ENCODE results near the gene SGMS1.
"Not testable (repeated sequence)": the region's sequence is repeated elsewhere in the genome, so short reads cannot be mapped to it uniquely, and the experiment has no call there.

Gene SGMS1

DNA sequence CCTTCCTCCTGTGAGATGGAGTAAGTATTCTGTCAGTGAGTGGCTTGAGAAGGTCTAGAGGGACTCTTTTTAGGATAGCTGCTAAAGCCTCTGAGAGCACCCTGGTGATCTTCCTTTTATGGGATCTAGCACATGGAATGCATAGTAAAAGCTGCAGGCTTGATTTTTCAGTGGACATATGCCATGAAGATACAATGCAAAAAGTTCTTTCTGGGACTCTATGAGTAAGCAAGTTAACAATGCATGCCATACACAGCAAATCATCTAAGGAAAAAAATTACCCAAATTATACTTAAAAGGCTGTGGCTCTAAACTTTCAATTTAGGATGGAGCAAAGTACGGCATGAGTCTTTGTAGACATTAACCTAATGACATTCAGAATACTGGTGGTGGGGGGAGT lies 154.5 kb downstream of the SGMS1 start:
- no peak for DNase-seq (ENCODE audit: low read depth)

- no peak for DNase-seq (ENCODE audit: low read depth)
Measured at GRCh38 chr10:50467209-50467608, 156.5 kb downstream of the SGMS1 start.

GRCh38 chr10:50464004-50464409 lies 159.7 kb downstream of the SGMS1 start:
- no peak for DNase-seq (ENCODE audit: low read depth)

GRCh38 chr10:50461834-50462233 lies 161.9 kb downstream of the SGMS1 start:
- DNase-seq (ENCODE audit: low read depth), result no peak

DNA sequence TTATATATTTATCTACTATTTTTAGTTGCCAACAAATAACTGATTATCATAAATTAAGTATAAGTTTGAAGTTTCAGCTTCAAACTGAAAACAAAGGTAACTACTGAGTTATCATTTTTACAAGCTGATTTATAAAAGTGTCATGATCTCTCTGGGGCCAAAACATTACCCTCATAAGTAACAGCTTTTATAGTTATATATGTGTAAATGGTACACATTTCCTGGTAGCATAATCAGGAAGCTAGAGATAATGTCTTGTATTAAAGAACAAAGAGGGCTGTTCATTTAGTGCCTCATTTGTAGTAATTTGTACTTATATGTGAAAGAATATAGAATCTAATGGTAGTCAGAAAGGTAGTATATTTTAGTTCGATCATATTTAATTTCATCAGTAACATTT lies 162.6 kb downstream of the SGMS1 start:
- DNase-seq (ENCODE audit: low read depth), result no peak

- DNase-seq (ENCODE audit: low read depth), result no peak
Measured at GRCh38 chr10:50456719-50457118, 167.0 kb downstream of the SGMS1 start.

DNA sequence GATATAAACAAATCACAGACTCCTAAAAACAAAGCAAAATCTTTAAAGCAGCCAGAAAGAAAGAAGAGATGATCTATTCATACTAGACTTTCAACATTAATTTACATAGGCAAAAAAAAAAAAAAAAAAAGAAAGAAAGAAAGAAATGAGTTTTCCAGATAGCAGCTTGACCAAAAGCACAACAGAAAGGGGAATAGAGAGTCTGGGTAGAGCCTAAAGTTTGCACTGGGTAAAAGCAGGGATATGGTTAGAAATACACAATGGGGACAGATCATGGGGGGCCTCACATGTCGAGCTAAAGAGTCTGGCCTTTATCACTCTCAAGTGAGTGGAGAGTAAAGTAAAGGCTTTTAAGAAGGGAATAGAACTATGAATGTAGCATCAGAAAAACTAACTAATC lies 169.8 kb downstream of the SGMS1 start:
- no peak for DNase-seq (ENCODE audit: low read depth)

DNA sequence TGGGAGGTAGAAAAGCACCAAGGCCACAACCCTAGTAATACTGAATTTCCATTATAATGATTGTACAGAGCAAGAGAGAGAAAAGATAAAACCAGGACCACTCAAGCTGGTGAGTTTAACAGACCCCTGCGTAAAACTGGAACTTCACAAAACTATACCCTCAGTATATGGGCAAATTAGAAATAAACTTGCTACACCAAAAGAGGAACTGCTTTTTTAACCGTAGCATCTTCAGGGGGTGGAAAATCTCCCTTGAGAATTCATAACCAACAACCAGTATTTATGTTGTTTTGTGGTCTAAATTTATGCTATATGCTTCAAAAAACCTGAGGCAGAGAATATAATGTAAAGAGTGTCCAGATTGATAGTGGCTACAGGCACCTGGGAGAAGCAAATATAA lies 171.2 kb downstream of the SGMS1 start:
- no peak for DNase-seq (ENCODE audit: low read depth)

DNA sequence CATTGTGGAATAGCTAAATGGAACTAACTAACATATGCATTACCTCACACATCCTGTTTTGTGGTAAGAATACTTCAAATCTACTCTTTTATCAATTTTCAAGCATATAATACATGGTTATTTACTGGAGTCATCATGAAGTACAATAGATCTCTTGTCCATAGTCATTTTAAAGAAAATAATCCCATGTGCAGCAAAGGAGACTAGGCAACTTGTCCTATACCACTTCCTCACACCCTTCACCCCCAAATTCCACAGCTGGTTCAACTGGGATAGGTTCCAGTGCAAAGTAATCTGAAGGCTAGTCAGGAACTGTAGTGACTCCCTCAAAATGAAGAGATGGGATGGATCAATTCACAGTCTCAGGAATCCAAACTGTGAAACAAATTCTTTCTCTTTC lies 176.1 kb downstream of the SGMS1 start:
- DNase-seq (ENCODE audit: low read depth), result no peak

DNA sequence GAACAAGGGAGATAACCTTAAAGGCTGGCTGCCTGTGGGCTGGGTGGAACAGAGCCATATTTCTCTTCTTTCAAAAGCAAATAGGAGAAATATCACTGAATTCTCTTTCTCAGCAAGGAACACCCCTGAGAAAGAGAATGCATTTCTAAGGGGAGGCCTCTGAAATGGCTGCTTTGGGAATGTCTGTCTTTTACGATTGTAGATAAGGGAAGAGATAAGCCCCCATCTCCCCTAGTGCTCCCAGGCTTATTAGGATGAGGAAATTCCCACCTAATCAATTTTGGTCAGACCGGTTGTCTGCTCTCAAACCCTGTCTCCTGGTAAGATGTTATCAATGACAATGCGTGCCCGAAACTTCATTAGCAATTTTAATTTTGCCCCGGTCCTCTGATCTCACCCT lies 178.0 kb downstream of the SGMS1 start:
- not testable (repeated sequence) for DNase-seq (ENCODE audit: low read depth)

GRCh38 chr10:50440489-50440888 lies 183.3 kb downstream of the SGMS1 start:
- DNase-seq (ENCODE audit: low read depth), result no peak

- DNase-seq (ENCODE audit: low read depth), result no peak
Measured at GRCh38 chr10:50439806-50440205, 183.9 kb downstream of the SGMS1 start.

DNA sequence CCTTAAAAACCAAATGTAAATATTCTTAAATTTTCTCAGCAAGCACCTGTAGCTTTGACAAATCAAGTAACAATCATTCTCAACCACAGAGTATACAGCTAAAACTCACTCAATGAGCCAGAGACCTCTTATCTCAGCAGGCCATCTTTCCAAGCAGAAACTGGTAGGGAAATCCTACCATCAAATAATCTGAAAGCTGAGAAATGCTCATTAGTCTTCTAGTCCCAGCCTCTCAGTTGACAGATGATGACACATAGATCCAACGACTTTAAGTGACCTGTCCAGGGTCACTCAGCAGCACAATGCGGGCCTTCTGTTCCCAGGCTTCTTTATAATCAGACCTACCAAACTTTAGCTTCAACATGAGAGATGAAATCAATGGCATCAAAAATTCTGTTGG lies 184.6 kb downstream of the SGMS1 start:
- DNase-seq (ENCODE audit: low read depth), result no peak

DNA sequence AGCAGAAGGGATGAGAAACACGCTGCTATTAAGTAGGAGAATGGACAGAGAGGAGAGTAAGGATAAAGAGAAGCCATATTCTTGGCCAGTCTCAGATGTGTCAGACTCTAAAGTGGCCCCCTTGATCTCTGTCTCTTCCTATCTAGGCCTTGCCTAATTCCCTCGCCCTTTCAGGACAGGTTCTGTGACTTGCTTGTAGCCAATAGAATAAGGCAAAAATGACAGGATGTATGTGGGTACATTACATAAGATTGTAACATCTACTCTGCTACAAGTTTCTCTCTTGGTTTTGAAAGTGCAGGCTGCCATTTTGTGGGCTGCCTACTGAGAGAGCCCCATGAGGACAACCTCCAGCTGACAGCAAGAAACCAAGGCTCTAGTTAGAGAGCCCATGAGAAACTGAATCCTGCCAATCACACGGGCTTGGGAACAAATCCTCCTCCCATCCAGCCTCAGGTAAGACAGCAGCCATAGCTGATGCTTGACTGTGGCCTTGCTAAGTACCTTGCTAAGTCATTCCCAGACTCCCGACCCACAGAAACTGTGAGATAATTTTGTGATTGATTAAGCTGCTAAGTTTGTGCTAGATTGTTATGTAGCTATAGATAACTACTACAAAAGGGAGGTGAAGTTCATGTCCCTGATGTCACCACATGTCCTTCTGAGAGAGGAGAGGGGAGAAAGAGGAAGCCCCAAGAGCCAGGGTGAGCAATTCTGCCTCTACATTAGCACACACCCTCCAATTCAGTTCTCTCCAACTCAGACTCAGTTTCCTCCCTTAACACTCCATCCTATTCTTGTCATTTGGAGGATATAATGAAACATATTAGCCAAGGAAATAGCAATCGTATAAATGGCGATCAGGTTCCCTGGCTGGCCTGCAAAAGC lies 185.5 kb downstream of the SGMS1 start:
- DNase-seq (ENCODE audit: low read depth), result no peak

DNA sequence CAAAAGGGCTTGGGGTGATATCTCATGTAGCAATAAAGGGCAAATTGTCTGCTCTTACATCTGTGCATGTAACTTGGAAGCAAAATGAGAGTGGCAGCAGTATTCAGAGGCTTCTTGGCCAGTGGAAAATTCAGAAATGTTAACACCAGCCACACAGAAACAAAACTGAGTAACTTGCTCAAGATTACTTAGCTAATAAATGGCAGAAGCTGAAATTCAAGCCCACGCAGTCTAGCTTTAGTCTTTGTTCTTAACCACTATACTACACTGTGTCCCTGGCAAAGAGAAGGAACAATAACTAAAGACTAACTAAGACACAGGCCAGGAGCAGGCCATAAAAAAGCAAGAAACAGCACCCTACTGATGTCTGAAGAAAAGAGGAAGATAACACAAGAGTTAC lies 186.5 kb downstream of the SGMS1 start:
- no peak for DNase-seq (ENCODE audit: low read depth)

GRCh38 chr10:50436805-50437204 lies 187.0 kb downstream of the SGMS1 start:
- no peak for DNase-seq (ENCODE audit: low read depth)

- no peak for DNase-seq (ENCODE audit: low read depth)
Measured at GRCh38 chr10:50432211-50433009, 191.3 kb downstream of the SGMS1 start.

DNA sequence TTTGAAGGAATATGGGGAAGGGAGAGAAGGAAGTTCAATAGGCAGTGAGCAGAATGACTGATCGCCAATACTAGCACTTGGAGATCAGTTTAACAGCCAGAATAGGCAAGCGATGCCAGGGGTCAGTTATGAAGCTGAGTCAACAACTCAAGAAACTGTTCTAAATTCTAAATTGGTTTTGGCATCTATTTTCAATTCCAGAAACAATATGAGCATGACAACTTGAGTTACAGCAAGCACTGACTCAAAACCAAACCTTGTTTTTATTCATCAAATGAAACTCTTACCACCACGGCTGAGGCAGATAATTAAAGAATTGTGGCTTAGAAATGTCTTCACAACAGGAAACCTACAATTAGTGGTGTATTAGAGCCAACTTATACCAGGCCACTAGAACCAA lies 192.0 kb downstream of the SGMS1 start:
- no peak for DNase-seq (ENCODE audit: low read depth)

DNA sequence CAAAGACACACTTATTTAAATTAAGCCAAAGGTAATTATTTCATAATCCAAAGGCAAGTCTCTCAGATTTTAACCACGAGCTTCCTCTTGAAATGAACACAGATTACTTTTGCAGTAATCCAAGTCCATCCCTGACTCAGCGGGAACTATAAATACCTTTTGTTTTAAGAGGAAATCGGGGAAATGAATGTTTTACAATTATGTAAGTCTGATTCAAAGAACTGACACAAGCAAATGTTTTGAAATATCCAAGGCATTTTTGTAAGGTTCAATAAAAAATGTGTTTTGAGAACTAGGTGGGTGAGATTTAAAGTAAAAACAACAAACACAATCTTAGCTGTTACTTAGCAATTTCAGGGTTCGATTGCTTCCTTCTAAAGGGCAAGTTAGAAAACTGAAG lies 192.6 kb downstream of the SGMS1 start:
- DNase-seq (ENCODE audit: low read depth), result no peak

GRCh38 chr10:50426485-50426884 lies 197.3 kb downstream of the SGMS1 start:
- no peak for DNase-seq (ENCODE audit: low read depth)

GRCh38 chr10:50425215-50425614 lies 198.5 kb downstream of the SGMS1 start:
- not testable (repeated sequence) for DNase-seq (ENCODE audit: low read depth)

- no peak for DNase-seq (ENCODE audit: low read depth)
Measured at GRCh38 chr10:50423448-50423847, 200.3 kb downstream of the SGMS1 start.

DNA sequence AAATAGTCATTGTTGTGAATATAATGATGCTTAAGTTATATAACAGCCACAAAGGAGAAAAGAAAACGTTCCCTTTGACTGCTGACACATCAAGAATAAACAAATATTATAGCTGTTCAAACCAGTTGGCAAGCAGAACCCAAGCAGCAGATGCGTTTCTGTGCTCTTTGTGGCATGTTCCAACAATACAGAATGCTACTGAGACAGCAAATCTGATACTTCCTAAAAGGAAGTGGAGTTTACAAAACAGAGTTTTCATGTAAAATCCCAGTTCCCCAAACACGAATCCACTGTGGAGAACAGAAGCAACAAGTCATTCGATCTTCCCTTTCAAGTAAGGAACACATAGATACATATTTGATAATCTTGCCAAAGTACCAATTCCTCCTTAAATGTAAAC lies 201.5 kb downstream of the SGMS1 start:
- DNase-seq (ENCODE audit: low read depth), result no peak

Measured in stimulated activated CD8-positive, alpha-beta memory T cell treated with anti-CD3 and anti-CD28 coated beads, Interleukin-4, amount 100 ng/mL, for 24 hours (primary cell).